Activated T-helper 9 cell treated with anti-CD3 and anti-CD28 coated beads, Interleukin-2, amount 50 U/mL, for 16 hours (primary cell): ENCODE results near the gene IFNG-AS1.
A peak's percentile ranks its signal among the peaks of the same experiment; 100 is the strongest.

ENCODE experiments used
- DNase-seq: peaks from one replicate; pipeline ENCODE4 v3.0.0-alpha.2; 2020; ENCODE audit warnings: low read depth

IFNG-AS1 gene

DNA sequence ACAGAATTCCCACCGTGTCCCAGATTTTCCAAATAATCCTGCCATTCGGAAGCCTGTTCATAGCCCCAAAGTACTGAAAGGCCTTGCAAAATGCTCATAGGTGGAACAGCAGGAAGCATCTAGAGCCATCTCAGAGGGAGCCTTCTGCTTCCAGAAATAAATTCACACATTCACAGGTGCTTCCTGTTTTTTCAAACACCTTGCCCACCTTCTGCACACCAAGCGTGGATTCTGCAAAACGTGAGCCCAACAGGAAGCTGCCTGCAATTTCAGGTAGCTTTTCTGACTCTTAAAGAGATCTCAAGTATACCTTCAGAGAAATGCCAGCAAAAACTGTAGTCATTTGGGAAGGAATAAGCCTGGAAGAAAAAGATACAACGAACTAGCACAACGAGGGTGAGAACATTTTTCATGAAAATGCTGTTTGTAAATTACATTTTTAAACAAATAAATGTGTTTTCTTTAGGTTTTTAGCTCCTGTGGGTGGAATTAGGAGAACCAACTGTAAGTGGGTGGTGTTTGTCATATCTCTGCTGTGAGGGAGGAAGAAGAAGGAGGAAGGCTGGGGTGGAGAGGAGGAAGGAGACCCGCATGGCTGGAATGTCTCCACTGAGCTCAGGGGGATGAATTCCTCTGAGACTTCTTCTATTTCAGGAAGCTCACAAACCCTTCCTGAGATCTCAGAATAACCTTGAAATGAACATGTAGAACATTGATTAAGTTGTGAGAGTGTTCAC, at the start of gene IFNG-AS1:
Gene IFNG-AS1 (plus strand): TSS at position 264 of the 737 bp plus-strand sequence.
- DNase-seq, result no peak

DNA sequence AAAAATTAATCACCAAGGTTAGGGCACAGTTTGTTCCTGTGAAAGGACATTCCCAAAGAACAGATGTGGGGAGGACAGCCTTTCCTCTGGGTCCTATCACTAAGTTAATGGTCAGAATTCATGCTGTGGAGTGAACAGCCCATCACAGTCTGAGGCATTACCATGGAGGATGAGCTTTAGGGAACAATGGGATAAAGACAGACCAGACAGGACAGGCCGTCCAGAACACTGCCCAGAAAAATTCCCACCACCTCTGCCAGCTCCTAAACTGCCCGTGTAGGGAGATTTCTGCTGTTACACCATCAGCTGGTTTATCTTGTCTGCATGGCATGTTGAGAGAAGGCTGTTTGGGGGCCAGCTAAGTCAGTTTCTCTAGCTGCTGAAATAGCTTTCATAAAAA, 49.6 kb upstream of the IFNG-AS1 start:
- no peak for DNase-seq

DNA sequence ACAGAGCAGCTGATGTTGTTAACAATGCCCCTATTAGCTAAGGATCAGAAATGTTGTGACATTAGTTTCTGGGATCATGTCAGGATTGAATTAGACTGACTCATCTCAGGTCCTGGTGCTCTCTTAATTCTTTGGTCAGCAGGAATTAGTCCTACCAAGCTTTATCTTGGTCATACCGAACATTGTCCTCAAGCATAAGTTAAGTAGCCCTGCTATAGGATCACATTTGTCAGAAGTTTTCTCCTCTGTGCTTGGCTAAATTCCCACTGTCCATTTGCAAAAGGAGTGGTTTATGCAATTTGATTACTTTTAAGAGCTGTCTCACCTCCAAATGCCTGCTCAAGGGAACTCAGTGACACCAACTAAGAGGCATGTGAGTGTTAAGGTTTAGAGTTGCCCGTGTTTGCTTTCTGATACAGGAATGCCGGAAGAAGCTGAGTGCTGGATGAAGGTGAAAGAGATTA, 48.4 kb upstream of the IFNG-AS1 start:
- DNase-seq, result no peak

GRCh38 chr12:67942724-67943123, 46.5 kb upstream of the IFNG-AS1 start:
- no peak for DNase-seq

DNA sequence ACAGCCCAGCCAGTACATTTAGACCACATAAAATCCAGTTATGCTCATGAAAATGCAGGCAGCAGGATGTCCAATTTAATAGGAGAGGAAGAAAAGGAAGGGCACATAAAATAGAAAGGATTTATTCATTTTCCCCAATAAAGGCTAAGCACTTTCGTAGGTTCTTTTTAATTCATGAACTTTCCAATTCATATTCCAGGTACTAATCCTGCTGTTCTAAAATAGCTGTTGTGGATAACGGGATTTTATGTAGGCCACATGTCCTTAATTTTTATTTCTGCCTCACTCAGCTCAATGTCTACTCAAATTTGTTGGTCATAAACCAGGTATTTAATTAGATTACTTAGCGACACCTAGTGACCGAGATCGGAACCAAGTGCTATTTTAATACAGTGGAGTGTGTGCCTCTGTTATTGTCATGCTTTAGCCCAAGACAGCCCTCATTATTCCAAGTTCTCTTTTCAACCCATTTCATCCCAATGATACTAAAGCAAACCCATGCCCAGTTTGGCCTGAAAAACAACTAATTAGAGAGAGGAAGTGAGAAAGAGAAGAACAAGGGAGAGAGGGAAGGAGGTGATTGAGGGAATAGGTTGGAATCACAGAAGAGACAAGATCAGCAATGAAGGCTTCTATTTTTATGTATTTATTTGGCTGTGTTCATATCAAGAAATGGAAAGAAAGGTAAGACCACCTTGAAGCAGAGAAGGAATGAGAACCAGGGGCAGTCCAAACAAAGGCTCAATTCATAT, 45.9 kb upstream of the IFNG-AS1 start:
- peak; percentile 20 for DNase-seq

- no peak for DNase-seq
Observed at GRCh38 chr12:67944093-67944492, 45.2 kb upstream of the IFNG-AS1 start.

GRCh38 chr12:67952787-67953186, 36.5 kb upstream of the IFNG-AS1 start:
- no peak for DNase-seq

DNA sequence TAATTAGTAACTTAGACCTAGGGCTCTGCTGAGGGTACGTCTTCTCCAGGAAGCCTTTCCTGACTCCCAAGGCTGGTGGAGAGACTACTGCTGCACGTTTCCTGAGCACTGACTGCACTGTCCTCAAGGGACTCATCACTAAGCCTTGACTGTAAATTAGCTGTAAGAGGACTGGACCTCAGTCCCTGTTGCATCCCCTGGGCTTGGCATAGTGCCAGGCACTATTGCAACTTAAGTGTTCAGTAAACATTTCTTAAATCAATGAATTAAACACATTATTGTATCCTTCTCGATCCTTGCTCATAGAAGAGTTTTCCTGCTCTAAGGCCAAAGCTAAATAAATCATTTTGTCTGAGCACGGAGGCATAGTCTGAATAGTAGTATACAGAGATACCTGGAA, 31.9 kb upstream of the IFNG-AS1 start:
- DNase-seq, result no peak

DNA sequence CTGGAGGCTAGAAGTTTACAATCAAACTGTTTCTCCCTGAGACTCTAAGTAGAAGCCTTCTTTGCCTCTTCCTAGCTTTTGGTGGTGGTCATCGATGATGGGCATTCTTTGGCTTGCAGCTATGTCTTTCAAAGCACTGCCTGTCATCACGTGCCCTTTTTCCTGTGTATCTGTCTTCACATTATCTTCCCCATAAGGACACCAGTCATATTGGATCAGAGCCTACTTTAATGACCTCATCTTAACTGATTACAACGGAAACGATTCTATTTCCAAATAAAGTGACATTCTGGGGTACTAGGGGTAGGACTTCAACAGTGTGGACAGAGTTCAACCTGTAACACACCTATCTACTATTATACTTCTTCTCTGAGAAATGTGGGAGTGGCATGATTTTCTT, 31.1 kb upstream of the IFNG-AS1 start:
- no peak for DNase-seq

DNA sequence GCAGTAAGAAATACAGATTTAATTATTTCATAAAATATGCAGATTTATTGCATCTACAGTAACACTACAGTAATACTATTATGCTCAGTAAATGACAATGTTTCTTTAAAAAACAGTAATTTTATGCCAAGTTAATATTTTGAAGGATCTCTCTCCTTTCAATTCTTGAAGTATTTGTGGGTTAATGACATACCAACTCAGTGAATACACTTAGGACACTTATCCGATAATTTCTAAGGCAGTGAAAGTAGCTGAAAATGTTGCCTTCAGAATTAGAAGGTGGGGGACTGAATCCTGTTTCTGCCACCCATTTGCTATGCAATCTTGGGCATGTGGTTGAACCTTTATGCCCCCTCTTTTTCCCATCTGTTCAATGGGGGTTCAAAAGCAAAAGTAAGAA, 24.8 kb upstream of the IFNG-AS1 start:
- DNase-seq, result no peak

DNA sequence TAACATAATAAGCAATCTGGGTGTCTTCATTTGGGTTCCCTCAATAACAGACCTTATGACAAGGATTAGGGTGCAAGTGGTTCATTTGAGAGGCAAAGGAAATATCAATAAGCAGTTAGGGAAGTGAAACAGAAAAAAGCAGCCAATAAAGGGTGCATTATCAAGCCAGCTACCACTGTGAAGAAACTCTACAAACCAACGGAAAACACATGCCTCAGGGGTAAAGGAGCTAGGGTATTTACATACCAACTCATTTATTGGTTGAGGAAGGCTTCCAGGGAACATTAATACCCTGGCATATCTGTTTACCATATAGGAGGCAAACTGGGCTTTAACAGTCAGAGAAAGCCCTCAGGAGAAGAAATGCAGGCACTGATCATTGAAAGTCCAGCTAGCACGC, 22.7 kb upstream of the IFNG-AS1 start:
- no peak for DNase-seq

GRCh38 chr12:67968321-67968720, 20.9 kb upstream of the IFNG-AS1 start:
- DNase-seq, result no peak

- no peak for DNase-seq
Observed at GRCh38 chr12:67968725-67969124, 20.5 kb upstream of the IFNG-AS1 start.

- DNase-seq, result no peak
Observed at GRCh38 chr12:67969134-67969802, 20.0 kb upstream of the IFNG-AS1 start.

DNA sequence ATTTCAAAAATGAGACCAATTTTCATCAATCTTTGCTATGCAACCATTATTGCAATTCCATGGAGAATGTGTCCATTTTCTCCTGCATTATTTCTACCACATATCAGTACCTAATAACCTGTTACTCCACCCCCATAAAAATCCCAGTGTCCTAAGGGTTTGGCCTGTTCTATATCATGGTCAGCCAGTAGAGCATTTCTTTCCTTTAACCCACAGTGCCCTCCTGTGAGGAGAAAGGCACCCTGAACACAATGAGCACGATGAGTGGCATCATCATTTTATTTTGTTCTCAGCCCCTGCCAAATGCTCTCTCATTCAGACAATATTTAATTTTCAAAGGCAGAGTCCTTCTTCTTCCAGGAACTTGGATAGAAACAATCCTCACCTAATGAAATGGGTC, 11.6 kb upstream of the IFNG-AS1 start:
- no peak for DNase-seq

DNA sequence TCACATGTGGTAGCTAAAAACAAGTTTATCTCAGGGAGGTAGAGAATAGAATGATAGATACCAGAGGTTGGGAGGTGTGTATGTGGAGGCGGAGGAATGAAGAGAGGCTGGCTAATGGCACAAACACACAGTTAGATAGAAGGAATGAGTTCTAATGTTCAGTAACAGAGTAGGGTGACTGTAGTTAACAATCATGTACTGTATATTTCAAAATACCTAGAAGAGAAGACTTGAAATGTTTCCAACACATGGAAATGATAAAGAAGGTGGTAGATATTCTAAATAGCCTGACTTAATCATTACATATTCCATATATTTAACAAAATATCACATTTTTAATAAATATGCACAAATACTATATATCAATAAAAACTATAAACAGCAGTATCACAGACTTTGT, 8.9 kb upstream of the IFNG-AS1 start:
- no peak for DNase-seq

DNA sequence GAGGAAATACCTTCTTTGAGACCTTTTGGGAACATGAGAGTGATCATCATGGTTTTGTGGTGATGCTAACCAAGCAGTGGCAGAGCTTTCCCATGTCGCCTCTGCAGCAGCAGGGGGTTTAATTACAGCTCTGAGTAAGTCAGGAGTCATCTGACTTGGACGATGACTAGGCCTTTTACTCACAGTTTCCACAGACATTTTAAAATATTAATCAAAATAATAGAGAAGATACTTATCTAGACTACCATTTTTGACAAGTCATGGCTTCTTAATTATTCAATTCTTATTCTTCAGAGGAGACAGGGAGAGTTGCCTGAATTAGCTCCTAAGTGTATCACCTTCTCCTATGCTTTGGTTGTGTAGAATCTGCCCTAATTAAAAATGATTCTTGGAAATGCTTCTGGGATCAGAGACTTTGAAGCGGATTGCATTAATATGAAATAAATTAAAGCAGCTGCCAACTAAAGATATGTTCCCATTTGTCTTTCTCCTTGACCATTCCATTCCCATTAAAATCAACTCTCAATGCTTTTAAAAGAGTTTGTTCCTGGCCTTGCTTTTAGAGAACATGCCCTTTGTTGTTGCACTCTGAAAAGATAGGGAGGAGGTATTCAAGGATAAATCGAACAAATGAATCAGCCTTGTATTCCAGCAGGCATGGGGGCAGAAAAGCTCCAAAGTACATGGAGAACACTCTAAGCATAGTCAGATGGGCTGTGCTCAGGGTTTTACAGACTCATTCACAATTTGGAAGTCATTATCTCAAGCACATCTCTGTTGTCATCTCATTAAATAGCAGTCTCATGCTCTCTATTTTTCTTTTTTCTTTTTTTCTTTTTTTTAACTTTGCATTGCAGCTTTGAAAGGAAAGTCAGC, 7.7 kb upstream of the IFNG-AS1 start:
- DNase-seq, result no peak

- no peak for DNase-seq
Observed at GRCh38 chr12:67982164-67982563, 7.1 kb upstream of the IFNG-AS1 start.

GRCh38 chr12:67986632-67987031, 2.6 kb upstream of the IFNG-AS1 start:
- DNase-seq, result no peak

DNA sequence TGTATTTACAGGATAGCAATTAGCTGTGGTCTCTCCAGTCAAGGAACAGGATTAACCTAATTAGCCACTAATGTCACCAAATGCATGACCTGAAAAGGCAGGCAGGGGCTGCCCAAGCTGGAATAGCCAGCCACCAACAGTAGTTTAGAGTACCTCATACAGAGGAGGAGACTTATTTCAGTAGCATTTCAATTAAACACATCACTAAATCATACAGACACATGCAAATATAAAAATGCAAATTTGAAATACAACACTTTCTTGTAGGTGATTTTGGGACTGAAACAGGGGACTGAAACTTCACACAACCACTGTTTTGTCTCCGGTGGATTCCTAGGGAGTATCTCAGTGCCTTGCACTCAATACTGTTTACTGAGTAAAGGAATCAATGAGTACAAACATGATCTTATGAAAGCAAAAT, 636 bp upstream of the IFNG-AS1 start:
- DNase-seq, result no peak

- DNase-seq, result peak; percentile 32
Observed at GRCh38 chr12:67991158-67991557, 1.9 kb downstream of the IFNG-AS1 start.

DNA sequence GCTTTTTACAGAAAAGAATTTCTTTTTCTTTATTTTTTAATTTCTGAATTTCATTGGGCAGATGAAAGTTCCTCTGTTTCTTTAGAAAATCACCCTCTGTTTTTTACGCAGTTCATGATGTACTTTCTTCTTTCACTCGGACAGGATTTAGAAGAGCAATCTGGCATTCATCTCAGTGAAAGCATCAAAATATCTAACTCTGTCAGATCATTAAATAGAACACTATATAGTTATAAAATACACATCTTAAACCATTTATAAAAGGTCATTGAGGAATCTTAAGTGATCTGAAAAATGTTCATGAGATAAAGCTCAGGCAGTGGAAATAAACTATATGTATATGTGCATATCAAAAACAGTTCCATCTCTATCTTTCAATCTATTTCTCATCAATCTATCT, 3.9 kb downstream of the IFNG-AS1 start:
- no peak for DNase-seq
